RWPE1 (cell line): ENCODE data around the gene ITIH5.

ENCODE experiments used
- CTCF ChIA-PET: fragments of 350-600 bp; sonication (Branson Sonifier 250); formaldehyde crosslinking; extraction: SDS; loops from one replicate; lab custom pipeline; 2021; lab: Yijun Ruan, JAX
- POLR2A ChIA-PET: fragments of 400-600 bp; formaldehyde crosslinking; extraction: SDS; loops from one replicate; lab custom pipeline; 2020; ENCODE audit warnings: antibody characterized with exemption; ENCODE audit not compliant: low non-redundant PET; lab: Yijun Ruan, JAX
- DNase-seq: peaks from one replicate; pipeline ENCODE4 v3.0.0; 2012; ENCODE audit warnings: low spot score
- H3K27ac ChIP-seq: fragments of 450-650 bp; 2 replicates; pipeline ENCODE4 v1.5.1; 2017
- CTCF ChIP-seq: fragments of 450-650 bp; conservative IDR thresholded peaks from 2 replicates; pipeline ENCODE4 v1.5.1; 2017; ENCODE audit warnings: low read depth, mild to moderate bottlenecking

ITIH5 gene

GRCh38 chr10:7563368-7563767, 103.4 kb downstream of the ITIH5 start:
- H3K27ac ChIP-seq: no peak overlapping the region
- DNase-seq: no peak
- TF ChIP-seq CTCF: no peak
- ChIA-PET CTCF (interaction anchor here (0.8 kb wide), 1 partner anchor 11 kb away, joined by 3 read pairs; no protein-coding TSS in a partner anchor), POLR2A (no interaction called here)

- TF ChIP-seq CTCF: no peak
- POLR2A ChIA-PET: no interaction called here
- CTCF ChIA-PET: no interaction called here
- no peak for DNase-seq
- H3K27ac ChIP-seq: no peak overlapping the region
Observed at GRCh38 chr10:7561985-7562384, 104.8 kb downstream of the ITIH5 start.

- DNase-seq: no peak
- TF ChIP-seq CTCF: no peak
- ChIA-PET CTCF (interaction anchor here (0.6 to 1.0 kb wide), 4 partner anchors 36 to 1787 kb away, joined by 3 to 11 read pairs (median 4); no protein-coding TSS in a partner anchor), POLR2A (no interaction called here)
- H3K27ac ChIP-seq: no peak overlapping the region
Observed at GRCh38 chr10:7561216-7561893, 105.4 kb downstream of the ITIH5 start.

- ChIA-PET POLR2A (no interaction called here), CTCF (interaction anchor here (0.6 to 1.0 kb wide), 3 partner anchors 35 to 168 kb away, joined by 3 to 4 read pairs (median 3); no protein-coding TSS in a partner anchor)
- no peak overlapping the region for H3K27ac ChIP-seq
Observed at GRCh38 chr10:7560519-7560918, 106.2 kb downstream of the ITIH5 start.

GRCh38 chr10:7559386-7559785, 107.4 kb downstream of the ITIH5 start:
- ChIA-PET CTCF (no interaction called here), POLR2A (no interaction called here)
- TF ChIP-seq CTCF: no peak
- H3K27ac ChIP-seq: no peak overlapping the region
- no peak for DNase-seq

More at GRCh38 chr10:7560519-7560918, 106.2 kb downstream of the ITIH5 start:
- DNase-seq: no peak
- no peak for TF ChIP-seq CTCF

- TF ChIP-seq CTCF: no peak
- ChIA-PET CTCF (no interaction called here), POLR2A (no interaction called here)
- no peak overlapping the region for H3K27ac ChIP-seq
- DNase-seq: no peak
Observed at GRCh38 chr10:7558036-7558435, 108.7 kb downstream of the ITIH5 start.
